ENCODE measurements around the gene YJEFN3.

DNA sequence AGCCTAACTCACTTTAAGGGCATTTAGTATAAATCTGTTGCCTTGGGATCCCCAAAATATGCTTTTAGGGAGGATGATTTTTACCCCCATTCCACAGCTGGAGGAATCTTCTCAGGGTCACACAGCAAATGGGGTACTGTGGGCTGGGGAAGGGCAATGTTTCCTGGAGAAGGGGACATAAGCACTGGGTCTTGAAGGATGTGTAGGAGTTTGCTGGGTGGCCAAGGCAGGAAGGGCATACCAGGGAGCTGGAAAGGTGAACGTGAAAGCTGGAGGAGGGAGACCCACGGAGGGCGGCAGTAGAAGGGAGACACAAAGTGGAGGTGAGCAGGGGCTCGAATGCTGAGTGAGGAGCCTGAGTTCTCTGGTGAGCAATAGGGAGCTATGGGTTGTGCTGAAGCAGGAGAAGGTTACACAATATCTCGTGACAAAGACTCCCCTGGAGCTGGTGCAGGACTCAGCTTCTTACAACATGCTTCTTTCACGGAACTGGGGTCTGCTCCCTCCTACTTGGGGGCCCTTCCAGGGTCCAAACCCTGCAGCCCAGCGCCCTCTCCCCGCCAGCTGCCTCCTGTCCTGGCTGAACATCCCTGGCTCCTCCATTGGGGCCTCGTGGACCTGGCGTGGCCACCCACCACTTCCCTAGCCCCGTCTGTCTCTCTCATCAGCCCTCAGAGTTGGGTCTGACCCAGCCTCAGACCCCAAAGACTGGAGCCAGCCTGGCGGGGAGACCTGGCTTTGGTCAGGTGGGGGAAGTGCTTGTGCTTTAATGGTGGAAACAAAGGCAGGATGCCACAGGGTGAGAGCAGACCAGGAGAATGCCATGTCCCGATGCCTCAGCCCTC lies 20.4 kb downstream of the YJEFN3 start:
- TF ChIP-seq, protein P1, sequence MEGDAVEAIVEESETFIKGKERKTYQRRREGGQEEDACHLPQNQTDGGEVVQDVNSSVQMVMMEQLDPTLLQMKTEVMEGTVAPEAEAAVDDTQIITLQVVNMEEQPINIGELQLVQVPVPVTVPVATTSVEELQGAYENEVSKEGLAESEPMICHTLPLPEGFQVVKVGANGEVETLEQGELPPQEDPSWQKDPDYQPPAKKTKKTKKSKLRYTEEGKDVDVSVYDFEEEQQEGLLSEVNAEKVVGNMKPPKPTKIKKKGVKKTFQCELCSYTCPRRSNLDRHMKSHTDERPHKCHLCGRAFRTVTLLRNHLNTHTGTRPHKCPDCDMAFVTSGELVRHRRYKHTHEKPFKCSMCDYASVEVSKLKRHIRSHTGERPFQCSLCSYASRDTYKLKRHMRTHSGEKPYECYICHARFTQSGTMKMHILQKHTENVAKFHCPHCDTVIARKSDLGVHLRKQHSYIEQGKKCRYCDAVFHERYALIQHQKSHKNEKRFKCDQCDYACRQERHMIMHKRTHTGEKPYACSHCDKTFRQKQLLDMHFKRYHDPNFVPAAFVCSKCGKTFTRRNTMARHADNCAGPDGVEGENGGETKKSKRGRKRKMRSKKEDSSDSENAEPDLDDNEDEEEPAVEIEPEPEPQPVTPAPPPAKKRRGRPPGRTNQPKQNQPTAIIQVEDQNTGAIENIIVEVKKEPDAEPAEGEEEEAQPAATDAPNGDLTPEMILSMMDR (IDR thresholded peaks at IDR 0.05): no peak
- TF ChIP-seq EZH2 (IDR thresholded peaks at IDR 0.05): no peak
- no peak for TF ChIP-seq EZH2phosphoT487 (IDR thresholded peaks at IDR 0.05)
